Osteocyte (in vitro differentiated cells): Measurements from ENCODE around the gene CACNA1D. TPM values are rescaled to one million over a fixed set of nuclear protein-coding genes. Genes with fewer than 3 reads are reported as not detected.

Experiments
- DNase-seq: peaks from one replicate; pipeline ENCODE4 v3.0.0; 2021; ENCODE audit warnings: mixed read lengths; ENCODE audit not compliant: unreplicated experiment; ENCODE audit errors: extremely low spot score
- H3K27ac Mint-ChIP-seq: one replicate; pipeline ENCODE4 v1.8.0; 2021; ENCODE audit warnings: mild to moderate bottlenecking, mixed read lengths; ENCODE audit not compliant: unreplicated experiment
- H3K27me3 Mint-ChIP-seq: one replicate; pipeline ENCODE4 v1.8.0; 2021; ENCODE audit warnings: mixed read lengths; ENCODE audit not compliant: unreplicated experiment
- H3K36me3 Mint-ChIP-seq: one replicate; pipeline ENCODE4 v1.8.0; 2021; ENCODE audit warnings: mixed read lengths; ENCODE audit not compliant: unreplicated experiment
- H3K4me1 Mint-ChIP-seq: one replicate; pipeline ENCODE4 v1.8.0; 2021; ENCODE audit warnings: mixed read lengths; ENCODE audit not compliant: unreplicated experiment
- H3K4me3 Mint-ChIP-seq: one replicate; pipeline ENCODE4 v1.8.0; 2021; ENCODE audit warnings: mild to moderate bottlenecking, moderate library complexity, mixed read lengths; ENCODE audit not compliant: unreplicated experiment
- H3K9me3 Mint-ChIP-seq: one replicate; pipeline ENCODE4 v1.8.0; 2021; ENCODE audit warnings: mixed read lengths; ENCODE audit not compliant: unreplicated experiment
- total RNA-seq: library from RNA; stranded (reverse); gene quantifications from 2 replicates; pipeline ENCODE4 v1.2.1, GENCODE V29; 2021
- TF ChIP-seq, protein P1 (sequence below): fragments of 200-600 bp; sonication (generic); IDR thresholded peaks from 2 replicates; pipeline ENCODE4 v1.5.0; 2021; ENCODE audit warnings: antibody characterized with exemption, mild to moderate bottlenecking, moderate library complexity

Gene CACNA1D
- total RNA-seq, 1 donor from 2014 or later: 0.48 TPM

DNA sequence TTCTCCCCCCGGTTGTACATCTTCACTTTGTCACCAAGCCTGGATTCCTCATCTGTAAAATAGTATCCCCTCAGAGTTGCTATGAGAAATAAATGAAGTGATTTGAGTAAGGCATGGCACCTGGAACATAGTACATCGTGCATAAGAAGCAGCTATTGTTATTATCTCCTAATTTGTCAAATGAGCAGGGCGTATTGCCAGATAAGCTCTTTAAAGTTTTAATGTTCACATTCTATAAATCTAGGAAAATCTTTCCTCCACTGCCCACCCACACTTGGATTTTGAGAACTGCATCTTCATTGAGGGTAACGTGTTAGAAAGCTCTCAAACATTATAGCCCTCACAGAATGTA, 32.3 kb downstream of the CACNA1D start:
- H3K27ac Mint-ChIP-seq: no peak overlapping the region
- peaks cover 20% of the 10 kb centered on the region for H3K27me3 Mint-ChIP-seq
- no peaks in the 10 kb centered on the region for H3K9me3 Mint-ChIP-seq
- H3K36me3 Mint-ChIP-seq: no peaks in the 10 kb centered on the region
- no peaks in the 10 kb centered on the region for H3K4me1 Mint-ChIP-seq
- TF ChIP-seq, protein P1, sequence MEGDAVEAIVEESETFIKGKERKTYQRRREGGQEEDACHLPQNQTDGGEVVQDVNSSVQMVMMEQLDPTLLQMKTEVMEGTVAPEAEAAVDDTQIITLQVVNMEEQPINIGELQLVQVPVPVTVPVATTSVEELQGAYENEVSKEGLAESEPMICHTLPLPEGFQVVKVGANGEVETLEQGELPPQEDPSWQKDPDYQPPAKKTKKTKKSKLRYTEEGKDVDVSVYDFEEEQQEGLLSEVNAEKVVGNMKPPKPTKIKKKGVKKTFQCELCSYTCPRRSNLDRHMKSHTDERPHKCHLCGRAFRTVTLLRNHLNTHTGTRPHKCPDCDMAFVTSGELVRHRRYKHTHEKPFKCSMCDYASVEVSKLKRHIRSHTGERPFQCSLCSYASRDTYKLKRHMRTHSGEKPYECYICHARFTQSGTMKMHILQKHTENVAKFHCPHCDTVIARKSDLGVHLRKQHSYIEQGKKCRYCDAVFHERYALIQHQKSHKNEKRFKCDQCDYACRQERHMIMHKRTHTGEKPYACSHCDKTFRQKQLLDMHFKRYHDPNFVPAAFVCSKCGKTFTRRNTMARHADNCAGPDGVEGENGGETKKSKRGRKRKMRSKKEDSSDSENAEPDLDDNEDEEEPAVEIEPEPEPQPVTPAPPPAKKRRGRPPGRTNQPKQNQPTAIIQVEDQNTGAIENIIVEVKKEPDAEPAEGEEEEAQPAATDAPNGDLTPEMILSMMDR: no peak
- DNase-seq: no peak
- H3K4me3 Mint-ChIP-seq: no peak overlapping the region

DNA sequence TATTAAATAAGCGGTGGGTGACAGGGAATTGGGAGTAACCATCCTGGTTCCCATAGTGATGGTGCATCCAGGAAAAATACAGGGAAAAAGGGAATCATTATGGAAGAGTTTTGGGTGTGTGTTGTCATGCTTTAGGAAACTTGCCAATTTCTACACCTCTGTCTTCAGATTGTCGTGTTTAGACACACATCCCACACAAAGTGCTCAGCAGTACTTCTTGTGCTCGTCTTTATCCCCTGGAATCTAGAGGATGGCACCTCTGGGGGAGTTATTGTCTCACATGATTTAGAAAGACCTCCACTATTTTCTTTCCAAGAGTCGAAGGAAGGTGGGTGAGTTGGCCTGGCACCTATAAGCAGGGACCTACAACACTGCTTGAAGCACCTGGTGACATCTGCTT, 35.8 kb downstream of the CACNA1D start:
- no peak for DNase-seq
- Mint-ChIP-seq H3K36me3 (no peaks in the 10 kb centered on the region), H3K27me3 (peaks cover 8% of the 10 kb centered on the region), H3K9me3 (no peaks in the 10 kb centered on the region), H3K4me3 (no peak overlapping the region), H3K4me1 (no peaks in the 10 kb centered on the region), H3K27ac (no peak overlapping the region)
- TF ChIP-seq, protein P1: no peak

GRCh38 chr3:53531749-53532148, 37.3 kb downstream of the CACNA1D start:
- Mint-ChIP-seq H3K36me3 (no peaks in the 10 kb centered on the region), H3K27me3 (peaks cover 17% of the 10 kb centered on the region), H3K27ac (no peak overlapping the region), H3K4me3 (no peak overlapping the region), H3K4me1 (no peaks in the 10 kb centered on the region), H3K9me3 (no peaks in the 10 kb centered on the region)
- DNase-seq: no peak
- TF ChIP-seq, protein P1: no peak

- Mint-ChIP-seq H3K4me3 (no peak overlapping the region), H3K36me3 (no peaks in the 10 kb centered on the region), H3K27me3 (peaks cover 18% of the 10 kb centered on the region), H3K9me3 (no peaks in the 10 kb centered on the region), H3K4me1 (no peaks in the 10 kb centered on the region), H3K27ac (no peak overlapping the region)
- TF ChIP-seq, protein P1: no peak
- DNase-seq: no peak
These were observed 39.1 kb downstream of the CACNA1D start for GRCh38 chr3:53533472-53533871.

DNA sequence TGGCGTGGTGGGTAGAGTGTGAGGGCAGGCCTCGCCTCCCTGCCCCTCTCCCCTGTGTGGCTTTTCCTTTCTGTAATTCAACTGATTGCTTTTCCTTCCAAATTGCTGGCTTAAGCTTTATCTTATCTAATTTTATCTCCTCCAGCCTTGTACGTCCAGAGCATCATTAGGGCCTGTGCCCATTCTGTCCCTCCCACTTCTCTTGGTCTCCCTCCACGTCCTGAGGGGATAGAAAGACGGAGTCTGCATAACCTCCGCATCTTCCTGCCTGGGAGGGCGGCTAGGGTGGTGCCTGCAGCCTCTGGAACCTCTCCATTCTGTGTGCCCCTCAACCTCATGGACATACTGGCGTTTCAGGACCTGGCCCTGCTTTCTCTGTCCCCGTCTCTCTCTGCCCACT, 39.8 kb downstream of the CACNA1D start:
- Mint-ChIP-seq H3K4me3 (no peak overlapping the region), H3K27ac (no peak overlapping the region), H3K4me1 (no peaks in the 10 kb centered on the region), H3K36me3 (no peaks in the 10 kb centered on the region), H3K9me3 (no peaks in the 10 kb centered on the region), H3K27me3 (peaks cover 18% of the 10 kb centered on the region)
- DNase-seq: no peak
- TF ChIP-seq, protein P1: no peak
